WTC11 (cell line): ENCODE measurements around the gene NR1H2. TPM values are rescaled to one million over a fixed set of nuclear protein-coding genes. Genes with fewer than 3 reads are reported as not detected.
"Not testable (repeated sequence)": the region's sequence is repeated elsewhere in the genome, so short reads cannot be mapped to it uniquely, and the experiment has no call there.

Source experiments
- ATAC-seq: fragments of 200-7000 bp; cut with Tn5 transposase; 2 replicates; pipeline ENCODE4 v1.10.0; 2021; ENCODE audit warnings: mild to moderate bottlenecking, moderate library complexity
- CTCF ChIA-PET: fragments of 300-600 bp; sonication (Branson Sonifier 250); formaldehyde crosslinking; loops from one replicate; lab custom pipeline; 2021; ENCODE audit warnings: antibody characterized with exemption; lab: Charles Lee
- POLR2A ChIA-PET: fragments of 350-600 bp; sonication (Branson Sonifier 250); formaldehyde crosslinking; loops from one replicate; lab custom pipeline; 2021; ENCODE audit warnings: antibody characterized with exemption; lab: Charles Lee
- DNase-seq: peaks from one replicate; pipeline ENCODE4 v3.0.0; 2021; ENCODE audit warnings: low spot score
- H3K27ac Mint-ChIP-seq: 2 replicates; pipeline ENCODE4 v1.8.0; 2021; ENCODE audit warnings: mixed read lengths
- H3K27me3 Mint-ChIP-seq: 2 replicates; pipeline ENCODE4 v1.8.0; 2021; ENCODE audit warnings: low read depth, mild to moderate bottlenecking, moderate library complexity, mixed read lengths
- H3K36me3 Mint-ChIP-seq: 2 replicates; pipeline ENCODE4 v1.8.0; 2021; ENCODE audit warnings: mixed read lengths
- H3K4me1 Mint-ChIP-seq: 2 replicates; pipeline ENCODE4 v1.8.0; 2022; ENCODE audit warnings: mixed read lengths
- H3K4me3 Mint-ChIP-seq: 2 replicates; pipeline ENCODE4 v1.8.0; 2021; ENCODE audit warnings: mild to moderate bottlenecking, moderate library complexity, mixed read lengths
- H3K9me3 Mint-ChIP-seq: 2 replicates; pipeline ENCODE4 v1.8.0; 2021; ENCODE audit warnings: mixed read lengths
- ATF1 ChIP-seq: sonication (generic); formaldehyde crosslinking; IDR thresholded peaks from 2 replicates; pipeline ENCODE4 v1.8.1; 2023; ENCODE audit warnings: mild to moderate bottlenecking, moderate library complexity, missing genetic modification reagents
- FOXK1 ChIP-seq: sonication (generic); formaldehyde crosslinking; IDR thresholded peaks from 2 replicates; pipeline ENCODE4 v1.8.0; 2022; ENCODE audit warnings: mild to moderate bottlenecking, moderate library complexity, missing genetic modification reagents
- GABPB1 ChIP-seq: sonication (generic); formaldehyde crosslinking; IDR thresholded peaks from 2 replicates; pipeline ENCODE4 v1.8.1; 2023; ENCODE audit warnings: mild to moderate bottlenecking, missing genetic modification reagents
- GRHL2 ChIP-seq: fragments of 250-450 bp; sonication (Bioruptor Pico); IDR thresholded peaks from 2 replicates; pipeline ENCODE4 v1.8.0; 2022; ENCODE audit warnings: mild to moderate bottlenecking, moderate library complexity; ENCODE audit not compliant: insufficient replicate concordance, severe bottlenecking
- NR2C2 ChIP-seq: sonication (generic); formaldehyde crosslinking; IDR thresholded peaks from 2 replicates; pipeline ENCODE4 v1.8.0; 2022; ENCODE audit warnings: mild to moderate bottlenecking, missing genetic modification reagents
- OVOL2 ChIP-seq: fragments of 250-450 bp; sonication (Bioruptor Pico); IDR thresholded peaks from 2 replicates; pipeline ENCODE4 v1.9.0; 2021; ENCODE audit warnings: mild to moderate bottlenecking, borderline replicate concordance
- total RNA-seq: library from RNA; stranded (reverse); gene quantifications from 3 replicates; pipeline ENCODE4 v1.2.3, GENCODE V29; 2021
- TF ChIP-seq, protein P1 (sequence below): sonication (generic); formaldehyde crosslinking; IDR thresholded peaks from 2 replicates; pipeline ENCODE4 v1.8.1; 2023; ENCODE audit warnings: mild to moderate bottlenecking, missing genetic modification reagents
- TF ChIP-seq, protein P2 (sequence below): sonication (generic); formaldehyde crosslinking; IDR thresholded peaks from 2 replicates; pipeline ENCODE4 v1.8.0; 2022; ENCODE audit warnings: mild to moderate bottlenecking, missing genetic modification reagents
- TF ChIP-seq, protein P3 (sequence below): sonication (generic); formaldehyde crosslinking; IDR thresholded peaks from 2 replicates; pipeline ENCODE4 v1.8.1; 2023; ENCODE audit warnings: mild to moderate bottlenecking, missing genetic modification reagents
- TF ChIP-seq, protein P4 (sequence below): sonication (generic); formaldehyde crosslinking; IDR thresholded peaks from 2 replicates; pipeline ENCODE4 v1.8.1; 2023; ENCODE audit warnings: mild to moderate bottlenecking, missing genetic modification reagents, moderate library complexity
- TF ChIP-seq, protein P5 (sequence below): fragments of 200-600 bp; IDR thresholded peaks from 2 replicates; pipeline ENCODE4 v1.8.0; 2022; ENCODE audit warnings: antibody characterized with exemption
- TF ChIP-seq, protein P6 (sequence below): sonication (generic); formaldehyde crosslinking; IDR thresholded peaks from 2 replicates; pipeline ENCODE4 v1.8.0; 2023; ENCODE audit warnings: mild to moderate bottlenecking, missing genetic modification reagents

The NR1H2 gene
- total RNA-seq, 1 experiment from 2014 or later, result 45.8 TPM

DNA sequence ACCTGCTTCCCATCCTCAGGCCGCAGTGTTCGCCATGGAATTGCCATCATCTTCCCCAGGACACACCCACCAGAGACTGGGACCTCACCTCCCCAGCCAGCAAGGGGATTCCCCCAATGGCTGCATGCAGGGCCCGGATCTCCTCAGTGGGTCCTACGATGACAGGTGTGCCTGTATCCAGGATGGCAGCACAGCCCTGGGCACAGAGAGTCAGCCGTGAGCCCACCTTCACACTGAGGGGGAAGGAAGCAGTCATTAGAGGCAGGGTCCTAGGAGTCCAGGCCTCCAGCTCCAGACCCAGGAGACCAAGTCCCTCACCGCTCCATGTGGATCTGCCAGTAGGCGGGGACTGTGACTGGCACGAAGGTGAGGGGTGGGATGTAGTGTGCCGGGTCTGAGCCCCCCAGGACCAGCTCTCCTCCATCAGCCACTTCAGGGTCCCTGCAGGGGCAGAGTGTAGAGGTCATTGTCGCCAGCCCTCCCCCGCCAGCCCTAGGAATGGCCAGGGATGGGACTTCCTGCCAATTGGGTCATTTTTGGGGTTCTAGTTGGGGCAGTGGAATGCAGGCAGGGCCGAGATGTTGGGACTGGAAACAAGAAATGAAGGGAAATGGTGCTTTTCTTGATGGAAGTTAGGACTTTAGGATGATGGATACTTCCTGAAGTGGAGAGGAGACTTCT is 41.4 kb upstream of the NR1H2 start:
- Mint-ChIP-seq H3K27ac (no peak overlapping the region), H3K9me3 (peaks cover 5% of the 10 kb centered on the region), H3K4me3 (peak overlapping the region; percentile 47; the same call in 1 of the 2 replicates)

DNA sequence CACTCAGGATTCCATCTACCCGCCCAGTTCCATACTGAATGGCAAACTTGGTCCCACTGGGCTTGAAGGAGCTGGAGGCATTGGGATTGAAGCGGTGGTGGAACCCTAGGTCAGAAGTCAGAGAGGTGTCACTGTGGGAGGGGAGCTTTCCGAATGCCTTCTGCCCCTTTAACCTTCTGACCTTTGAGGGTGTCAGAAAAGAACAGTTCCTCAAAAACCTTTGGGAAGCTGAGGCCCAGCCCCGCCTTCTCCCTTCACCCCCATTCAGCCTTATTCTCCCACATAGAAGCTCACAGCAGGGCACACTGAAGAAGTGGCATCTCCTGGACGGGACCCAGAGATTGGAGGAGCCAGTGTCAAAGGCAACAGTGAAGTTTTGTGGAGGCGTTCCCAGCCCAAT is 39.2 kb upstream of the NR1H2 start:
- Mint-ChIP-seq H3K27me3 (peaks cover 35% of the 10 kb centered on the region), H3K36me3 (peaks cover 18% of the 10 kb centered on the region), H3K4me1 (peaks cover 21% of the 10 kb centered on the region)
- H3K9me3 Mint-ChIP-seq, POLR2A ChIA-PET, H3K4me3 Mint-ChIP-seq, H3K27ac Mint-ChIP-seq, ATAC-seq, DNase-seq: not testable (repeated sequence)
- CTCF ChIA-PET, result interaction anchor here (0.5 kb wide), 1 partner anchor 10 kb away, joined by 4 read pairs; no protein-coding TSS in a partner anchor

More for the DNA sequence above, 41.4 kb upstream of the NR1H2 start:
- TF ChIP-seq, protein P1, sequence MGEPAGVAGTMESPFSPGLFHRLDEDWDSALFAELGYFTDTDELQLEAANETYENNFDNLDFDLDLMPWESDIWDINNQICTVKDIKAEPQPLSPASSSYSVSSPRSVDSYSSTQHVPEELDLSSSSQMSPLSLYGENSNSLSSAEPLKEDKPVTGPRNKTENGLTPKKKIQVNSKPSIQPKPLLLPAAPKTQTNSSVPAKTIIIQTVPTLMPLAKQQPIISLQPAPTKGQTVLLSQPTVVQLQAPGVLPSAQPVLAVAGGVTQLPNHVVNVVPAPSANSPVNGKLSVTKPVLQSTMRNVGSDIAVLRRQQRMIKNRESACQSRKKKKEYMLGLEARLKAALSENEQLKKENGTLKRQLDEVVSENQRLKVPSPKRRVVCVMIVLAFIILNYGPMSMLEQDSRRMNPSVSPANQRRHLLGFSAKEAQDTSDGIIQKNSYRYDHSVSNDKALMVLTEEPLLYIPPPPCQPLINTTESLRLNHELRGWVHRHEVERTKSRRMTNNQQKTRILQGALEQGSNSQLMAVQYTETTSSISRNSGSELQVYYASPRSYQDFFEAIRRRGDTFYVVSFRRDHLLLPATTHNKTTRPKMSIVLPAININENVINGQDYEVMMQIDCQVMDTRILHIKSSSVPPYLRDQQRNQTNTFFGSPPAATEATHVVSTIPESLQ, result no peak
- TF ChIP-seq, protein P2, sequence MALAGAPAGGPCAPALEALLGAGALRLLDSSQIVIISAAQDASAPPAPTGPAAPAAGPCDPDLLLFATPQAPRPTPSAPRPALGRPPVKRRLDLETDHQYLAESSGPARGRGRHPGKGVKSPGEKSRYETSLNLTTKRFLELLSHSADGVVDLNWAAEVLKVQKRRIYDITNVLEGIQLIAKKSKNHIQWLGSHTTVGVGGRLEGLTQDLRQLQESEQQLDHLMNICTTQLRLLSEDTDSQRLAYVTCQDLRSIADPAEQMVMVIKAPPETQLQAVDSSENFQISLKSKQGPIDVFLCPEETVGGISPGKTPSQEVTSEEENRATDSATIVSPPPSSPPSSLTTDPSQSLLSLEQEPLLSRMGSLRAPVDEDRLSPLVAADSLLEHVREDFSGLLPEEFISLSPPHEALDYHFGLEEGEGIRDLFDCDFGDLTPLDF (CRISPR knock-in tag), result peak; percentile 38; the same call in 1 of the 2 replicates
- ATAC-seq (no peak), DNase-seq (no peak)
- CTCF ChIA-PET, result interaction anchor here (0.6 to 2.5 kb wide), 3 partner anchors 22 to 807 kb away, joined by 6 to 7 read pairs (median 7); partner anchors contain the start of gene RCN3
- peaks cover 34% of the 10 kb centered on the region for H3K4me1 Mint-ChIP-seq
- H3K36me3 Mint-ChIP-seq, result peaks cover 13% of the 10 kb centered on the region
- H3K27me3 Mint-ChIP-seq, result peaks cover 37% of the 10 kb centered on the region
- POLR2A ChIA-PET, result no interaction called here

DNA sequence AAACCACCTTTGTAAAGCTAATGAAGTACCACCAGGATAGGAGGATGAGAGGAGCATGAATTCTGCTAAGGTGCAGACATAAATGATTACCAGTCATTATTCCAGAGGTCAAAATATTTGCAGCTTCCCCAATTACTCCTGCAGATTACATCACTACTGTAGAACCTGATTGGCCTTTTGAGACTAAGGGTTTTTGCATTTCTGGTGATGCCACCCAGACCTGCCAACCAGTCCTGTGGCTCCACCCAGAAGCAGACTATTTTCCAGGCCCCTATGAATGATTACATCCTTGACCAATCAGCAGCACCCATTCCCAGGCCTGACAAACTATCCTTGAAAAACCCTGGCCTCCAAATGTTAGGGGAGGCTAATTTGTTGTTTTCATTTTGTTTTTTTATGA is 35.9 kb upstream of the NR1H2 start:
- Mint-ChIP-seq H3K4me1 (peaks cover 6% of the 10 kb centered on the region), H3K4me3 (no peak overlapping the region), H3K27me3 (peaks cover 22% of the 10 kb centered on the region), H3K36me3 (peaks cover 32% of the 10 kb centered on the region), H3K9me3 (peaks cover 20% of the 10 kb centered on the region), H3K27ac (no peak overlapping the region)
- ATAC-seq (no peak), DNase-seq (no peak)
- ChIA-PET POLR2A (no interaction called here), CTCF (interaction anchor here (1.8 kb wide), 1 partner anchor 17 kb away, joined by 7 read pairs; no protein-coding TSS in a partner anchor)
- no peak for TF ChIP-seq OVOL2 (CRISPR knock-in tag)
- TF ChIP-seq, protein P3, sequence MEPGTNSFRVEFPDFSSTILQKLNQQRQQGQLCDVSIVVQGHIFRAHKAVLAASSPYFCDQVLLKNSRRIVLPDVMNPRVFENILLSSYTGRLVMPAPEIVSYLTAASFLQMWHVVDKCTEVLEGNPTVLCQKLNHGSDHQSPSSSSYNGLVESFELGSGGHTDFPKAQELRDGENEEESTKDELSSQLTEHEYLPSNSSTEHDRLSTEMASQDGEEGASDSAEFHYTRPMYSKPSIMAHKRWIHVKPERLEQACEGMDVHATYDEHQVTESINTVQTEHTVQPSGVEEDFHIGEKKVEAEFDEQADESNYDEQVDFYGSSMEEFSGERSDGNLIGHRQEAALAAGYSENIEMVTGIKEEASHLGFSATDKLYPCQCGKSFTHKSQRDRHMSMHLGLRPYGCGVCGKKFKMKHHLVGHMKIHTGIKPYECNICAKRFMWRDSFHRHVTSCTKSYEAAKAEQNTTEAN, result no peak
- TF ChIP-seq GRHL2, result no peak
- no peak for TF ChIP-seq ATF1 (CRISPR knock-in tag)
- TF ChIP-seq GABPB1 (CRISPR knock-in tag), result no peak
- TF ChIP-seq NR2C2 (CRISPR knock-in tag), result no peak
- TF ChIP-seq, protein P4, sequence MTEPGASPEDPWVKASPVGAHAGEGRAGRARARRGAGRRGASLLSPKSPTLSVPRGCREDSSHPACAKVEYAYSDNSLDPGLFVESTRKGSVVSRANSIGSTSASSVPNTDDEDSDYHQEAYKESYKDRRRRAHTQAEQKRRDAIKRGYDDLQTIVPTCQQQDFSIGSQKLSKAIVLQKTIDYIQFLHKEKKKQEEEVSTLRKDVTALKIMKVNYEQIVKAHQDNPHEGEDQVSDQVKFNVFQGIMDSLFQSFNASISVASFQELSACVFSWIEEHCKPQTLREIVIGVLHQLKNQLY (CRISPR knock-in tag), result no peak

DNA sequence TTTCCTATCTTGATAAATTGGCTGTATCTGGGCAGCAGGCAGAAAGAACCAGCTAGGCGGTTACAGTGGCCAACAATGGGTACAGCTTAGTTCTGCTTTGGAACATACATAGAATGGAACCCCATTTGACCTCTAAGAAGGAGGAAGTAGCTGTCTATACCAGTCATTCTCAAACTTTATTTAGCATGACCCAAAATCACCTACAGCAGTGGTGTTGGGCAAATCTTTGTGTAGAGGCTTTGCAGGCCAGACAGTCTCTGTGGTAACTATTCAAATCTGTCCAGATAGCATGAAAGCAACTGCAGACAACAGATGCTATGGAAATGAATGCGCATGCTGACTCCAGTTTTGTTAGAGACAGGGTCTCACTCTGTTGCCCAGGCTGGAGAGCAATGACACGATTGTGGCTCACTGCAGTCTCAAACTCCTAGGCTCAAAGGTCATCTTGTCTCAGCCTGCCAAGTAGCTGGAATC is 35.1 kb upstream of the NR1H2 start:
- Mint-ChIP-seq H3K4me1 (no peaks in the 10 kb centered on the region), H3K9me3 (peaks cover 22% of the 10 kb centered on the region), H3K27me3 (peaks cover 16% of the 10 kb centered on the region), H3K4me3 (no peak overlapping the region), H3K36me3 (peaks cover 37% of the 10 kb centered on the region), H3K27ac (no peak overlapping the region)
- ChIA-PET CTCF (interaction anchor here (1.8 kb wide), 1 partner anchor 16 kb away, joined by 7 read pairs; no protein-coding TSS in a partner anchor), POLR2A (no interaction called here)
- TF ChIP-seq FOXK1 (CRISPR knock-in tag), result no peak
- TF ChIP-seq, protein P5, sequence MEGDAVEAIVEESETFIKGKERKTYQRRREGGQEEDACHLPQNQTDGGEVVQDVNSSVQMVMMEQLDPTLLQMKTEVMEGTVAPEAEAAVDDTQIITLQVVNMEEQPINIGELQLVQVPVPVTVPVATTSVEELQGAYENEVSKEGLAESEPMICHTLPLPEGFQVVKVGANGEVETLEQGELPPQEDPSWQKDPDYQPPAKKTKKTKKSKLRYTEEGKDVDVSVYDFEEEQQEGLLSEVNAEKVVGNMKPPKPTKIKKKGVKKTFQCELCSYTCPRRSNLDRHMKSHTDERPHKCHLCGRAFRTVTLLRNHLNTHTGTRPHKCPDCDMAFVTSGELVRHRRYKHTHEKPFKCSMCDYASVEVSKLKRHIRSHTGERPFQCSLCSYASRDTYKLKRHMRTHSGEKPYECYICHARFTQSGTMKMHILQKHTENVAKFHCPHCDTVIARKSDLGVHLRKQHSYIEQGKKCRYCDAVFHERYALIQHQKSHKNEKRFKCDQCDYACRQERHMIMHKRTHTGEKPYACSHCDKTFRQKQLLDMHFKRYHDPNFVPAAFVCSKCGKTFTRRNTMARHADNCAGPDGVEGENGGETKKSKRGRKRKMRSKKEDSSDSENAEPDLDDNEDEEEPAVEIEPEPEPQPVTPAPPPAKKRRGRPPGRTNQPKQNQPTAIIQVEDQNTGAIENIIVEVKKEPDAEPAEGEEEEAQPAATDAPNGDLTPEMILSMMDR, result no peak
- TF ChIP-seq, protein P6, sequence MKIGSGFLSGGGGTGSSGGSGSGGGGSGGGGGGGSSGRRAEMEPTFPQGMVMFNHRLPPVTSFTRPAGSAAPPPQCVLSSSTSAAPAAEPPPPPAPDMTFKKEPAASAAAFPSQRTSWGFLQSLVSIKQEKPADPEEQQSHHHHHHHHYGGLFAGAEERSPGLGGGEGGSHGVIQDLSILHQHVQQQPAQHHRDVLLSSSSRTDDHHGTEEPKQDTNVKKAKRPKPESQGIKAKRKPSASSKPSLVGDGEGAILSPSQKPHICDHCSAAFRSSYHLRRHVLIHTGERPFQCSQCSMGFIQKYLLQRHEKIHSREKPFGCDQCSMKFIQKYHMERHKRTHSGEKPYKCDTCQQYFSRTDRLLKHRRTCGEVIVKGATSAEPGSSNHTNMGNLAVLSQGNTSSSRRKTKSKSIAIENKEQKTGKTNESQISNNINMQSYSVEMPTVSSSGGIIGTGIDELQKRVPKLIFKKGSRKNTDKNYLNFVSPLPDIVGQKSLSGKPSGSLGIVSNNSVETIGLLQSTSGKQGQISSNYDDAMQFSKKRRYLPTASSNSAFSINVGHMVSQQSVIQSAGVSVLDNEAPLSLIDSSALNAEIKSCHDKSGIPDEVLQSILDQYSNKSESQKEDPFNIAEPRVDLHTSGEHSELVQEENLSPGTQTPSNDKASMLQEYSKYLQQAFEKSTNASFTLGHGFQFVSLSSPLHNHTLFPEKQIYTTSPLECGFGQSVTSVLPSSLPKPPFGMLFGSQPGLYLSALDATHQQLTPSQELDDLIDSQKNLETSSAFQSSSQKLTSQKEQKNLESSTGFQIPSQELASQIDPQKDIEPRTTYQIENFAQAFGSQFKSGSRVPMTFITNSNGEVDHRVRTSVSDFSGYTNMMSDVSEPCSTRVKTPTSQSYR, result no peak
- ATAC-seq (no peak), DNase-seq (no peak)
